Measurements from ENCODE around the gene GRB2. TPM values are rescaled to one million over a fixed set of nuclear protein-coding genes. Genes with fewer than 3 reads are reported as not detected.

Gene GRB2
- total RNA-seq, 1 experiment from 2014 or later = 148 TPM

- Histone ChIP-seq H3K9me3 (ENCODE audit: control insufficient read depth, insufficient read depth, low read depth, low read length) (no peaks in the 10 kb centered on the region), H3K27me3 (ENCODE audit: control insufficient read depth, insufficient read depth, low read length) (no peaks in the 10 kb centered on the region), H3K27ac (ENCODE audit: low read length) (no peak overlapping the region), H3K36me3 (ENCODE audit: control insufficient read depth, insufficient read depth, low read length) (no peaks in the 10 kb centered on the region), H3K4me3 (ENCODE audit: low read depth in 2 of 2, low read length in 2 of 2) (no peak overlapping the region), H3K4me1 (ENCODE audit: control insufficient read depth, insufficient read depth, low read length) (no peaks in the 10 kb centered on the region)
- peak; percentile 29; the same call in 1 of the 2 replicates for ATAC-seq
- POLR2A ChIA-PET = interaction anchor here (0.6 kb wide), 2 partner anchors 106 to 174 kb away, joined by 4 to 9 read pairs; no protein-coding TSS in a partner anchor
- TF ChIP-seq TCF7L2 (IDR thresholded peaks at IDR 0.05; ENCODE audit: low read depth, low read length) (no peak), SIN3A (IDR thresholded peaks at IDR 0.05; ENCODE audit: borderline replicate concordance, insufficient read depth, low read depth, low read length) (no peak), REST (IDR thresholded peaks at IDR 0.05; ENCODE audit: insufficient read depth in 1 of 2, low read depth in 2 of 2, low read length in 1 of 2) (no peak), POLR2AphosphoS5 (IDR thresholded peaks at IDR 0.05; ENCODE audit: low read depth, low read length) (no peak)
- TF ChIP-seq, protein P1, sequence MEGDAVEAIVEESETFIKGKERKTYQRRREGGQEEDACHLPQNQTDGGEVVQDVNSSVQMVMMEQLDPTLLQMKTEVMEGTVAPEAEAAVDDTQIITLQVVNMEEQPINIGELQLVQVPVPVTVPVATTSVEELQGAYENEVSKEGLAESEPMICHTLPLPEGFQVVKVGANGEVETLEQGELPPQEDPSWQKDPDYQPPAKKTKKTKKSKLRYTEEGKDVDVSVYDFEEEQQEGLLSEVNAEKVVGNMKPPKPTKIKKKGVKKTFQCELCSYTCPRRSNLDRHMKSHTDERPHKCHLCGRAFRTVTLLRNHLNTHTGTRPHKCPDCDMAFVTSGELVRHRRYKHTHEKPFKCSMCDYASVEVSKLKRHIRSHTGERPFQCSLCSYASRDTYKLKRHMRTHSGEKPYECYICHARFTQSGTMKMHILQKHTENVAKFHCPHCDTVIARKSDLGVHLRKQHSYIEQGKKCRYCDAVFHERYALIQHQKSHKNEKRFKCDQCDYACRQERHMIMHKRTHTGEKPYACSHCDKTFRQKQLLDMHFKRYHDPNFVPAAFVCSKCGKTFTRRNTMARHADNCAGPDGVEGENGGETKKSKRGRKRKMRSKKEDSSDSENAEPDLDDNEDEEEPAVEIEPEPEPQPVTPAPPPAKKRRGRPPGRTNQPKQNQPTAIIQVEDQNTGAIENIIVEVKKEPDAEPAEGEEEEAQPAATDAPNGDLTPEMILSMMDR (IDR thresholded peaks at IDR 0.05) = no peak
- CTCF ChIA-PET = no interaction called here
- intact Hi-C loops (cut with micrococcal nuclease; ENCODE audit: unreplicated experiment) (no loop called here), in situ Hi-C loops (cut with HindIII; ENCODE audit: low pct_unique_long_range_greater_than_20kb, low sequenced_read_pairs) (no loop called here)
- DNase-seq (ENCODE audit: low read depth, low spot score) = no peak
- BruUV-seq (replicated peaks) = no TSS peak
Observed at GRCh38 chr17:75307957-75308731, 97.3 kb downstream of the GRB2 start.

DNA sequence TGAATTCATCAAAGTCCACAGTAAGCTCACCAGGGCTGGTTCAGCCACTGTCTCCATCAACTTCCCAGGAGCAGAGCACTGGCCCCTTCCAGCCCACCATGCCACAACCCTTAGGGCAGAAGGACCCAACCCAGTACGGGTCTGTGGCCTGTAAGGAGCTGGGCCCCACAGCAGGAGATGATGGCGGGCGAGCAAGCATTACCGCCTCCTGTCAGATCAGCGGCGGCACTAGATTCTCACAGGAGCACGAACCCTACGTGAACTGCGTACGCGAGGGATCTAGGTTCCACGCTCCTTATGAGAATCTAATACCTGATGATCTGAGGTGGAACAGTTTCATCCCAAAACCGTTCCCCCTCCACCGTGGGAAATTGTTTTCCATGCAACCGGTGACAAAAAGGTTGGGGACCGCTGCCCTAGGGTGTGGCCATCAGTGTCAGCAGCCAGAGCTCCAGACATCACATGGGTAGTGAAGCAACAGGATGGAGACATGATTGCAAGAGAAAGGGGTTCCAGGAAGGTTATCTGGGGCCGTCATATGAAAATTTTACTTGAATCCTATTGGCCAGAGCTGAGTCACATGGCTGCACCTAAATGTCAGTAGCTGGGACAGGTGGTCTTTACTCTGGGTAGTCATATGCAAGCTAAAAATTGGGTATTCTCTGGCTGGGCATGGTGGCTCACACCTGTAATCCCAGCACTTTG lies 103.8 kb downstream of the GRB2 start:
- in situ Hi-C loops (cut with HindIII; ENCODE audit: low pct_unique_long_range_greater_than_20kb, low sequenced_read_pairs) = no loop called here
- no peaks in the 10 kb centered on the region for H3K9me3 ChIP-seq (ENCODE audit: control insufficient read depth, insufficient read depth, low read depth, low read length)
- CTCF ChIA-PET = interaction anchor here (0.6 kb wide), 1 partner anchor 105 kb away, joined by 4 read pairs; no protein-coding TSS in a partner anchor

More for the DNA sequence above, 103.8 kb downstream of the GRB2 start:
- Histone ChIP-seq H3K4me1 (ENCODE audit: control insufficient read depth, insufficient read depth, low read length) (no peaks in the 10 kb centered on the region), H3K4me3 (ENCODE audit: low read depth in 2 of 2, low read length in 2 of 2) (no peak overlapping the region), H3K36me3 (ENCODE audit: control insufficient read depth, insufficient read depth, low read length) (no peaks in the 10 kb centered on the region), H3K27me3 (ENCODE audit: control insufficient read depth, insufficient read depth, low read length) (no peaks in the 10 kb centered on the region), H3K27ac (ENCODE audit: low read length) (no peak overlapping the region)
- POLR2A ChIA-PET = no interaction called here
- TF ChIP-seq TCF7L2 (IDR thresholded peaks at IDR 0.05; ENCODE audit: low read depth, low read length) = no peak
- TF ChIP-seq, protein P1 (IDR thresholded peaks at IDR 0.05) = no peak
- TF ChIP-seq SIN3A (IDR thresholded peaks at IDR 0.05; ENCODE audit: borderline replicate concordance, insufficient read depth, low read depth, low read length) = no peak
- TF ChIP-seq REST (IDR thresholded peaks at IDR 0.05; ENCODE audit: insufficient read depth in 1 of 2, low read depth in 2 of 2, low read length in 1 of 2) = no peak
- TF ChIP-seq POLR2AphosphoS5 (IDR thresholded peaks at IDR 0.05; ENCODE audit: low read depth, low read length) = no peak
- ATAC-seq (no peak), DNase-seq (ENCODE audit: low read depth, low spot score) (no peak)
- intact Hi-C loops (cut with micrococcal nuclease; ENCODE audit: unreplicated experiment) = no loop called here
- BruUV-seq (replicated peaks) = no TSS peak

All from Panc1 (cell line).